ENCODE results near the gene GRIN2A.

GRCh38 chr16:10028644-10029043 lies 153.6 kb downstream of the GRIN2A start:
- TF ChIP-seq CTCF (IDR thresholded peaks at IDR 0.05; ENCODE audit: low read length) (no peak), EZH2phosphoT487 (IDR thresholded peaks at IDR 0.05; ENCODE audit: low read length) (no peak), EZH2 (optimal IDR thresholded peaks at IDR 0.05; ENCODE audit: low read depth, low read length) (no peak)
